ELR (cell line): ENCODE results near the gene PLXND1.
A peak's percentile ranks its signal among the peaks of the same experiment; 100 is the strongest.
"Not testable (repeated sequence)": the region's sequence is repeated elsewhere in the genome, so short reads cannot be mapped to it uniquely, and the experiment has no call there.

Source experiments
- DNase-seq: peaks from one replicate; pipeline ENCODE4 v3.0.0-alpha.2; 2015; ENCODE audit warnings: low read depth

Gene PLXND1

GRCh38 chr3:129548104-129548965 lies 58.1 kb downstream of the PLXND1 start:
- DNase-seq: no peak

GRCh38 chr3:129547241-129547640 lies 59.2 kb downstream of the PLXND1 start:
- no peak for DNase-seq

GRCh38 chr3:129545951-129546350 lies 60.5 kb downstream of the PLXND1 start:
- DNase-seq: not testable (repeated sequence)

GRCh38 chr3:129543999-129544398 lies 62.5 kb downstream of the PLXND1 start:
- no peak for DNase-seq

GRCh38 chr3:129543156-129543790 lies 63.2 kb downstream of the PLXND1 start, which contains the start of gene H1-8:
Gene H1-8, plus strand, starts transcription at chr3:129543175. Its CDS starts 44 bp downstream, at chr3:129543219.
- DNase-seq: no peak

- DNase-seq: no peak
Measured at GRCh38 chr3:129542747-129543146, 63.7 kb downstream of the PLXND1 start.

GRCh38 chr3:129540776-129541516 lies 65.5 kb downstream of the PLXND1 start:
- no peak for DNase-seq

- no peak for DNase-seq
Measured at GRCh38 chr3:129539206-129539605, 67.3 kb downstream of the PLXND1 start.

- DNase-seq: no peak
Measured at GRCh38 chr3:129536804-129537203, 69.7 kb downstream of the PLXND1 start.

GRCh38 chr3:129536374-129536667 lies 70.2 kb downstream of the PLXND1 start:
- DNase-seq: no peak

- DNase-seq: no peak
Measured at GRCh38 chr3:129535075-129535474, 71.4 kb downstream of the PLXND1 start.

GRCh38 chr3:129534428-129535027 lies 71.9 kb downstream of the PLXND1 start:
- DNase-seq: no peak

GRCh38 chr3:129533406-129533805 lies 73.1 kb downstream of the PLXND1 start:
- no peak for DNase-seq

GRCh38 chr3:129532261-129532660 lies 74.2 kb downstream of the PLXND1 start:
- no peak for DNase-seq

GRCh38 chr3:129531699-129532098 lies 74.8 kb downstream of the PLXND1 start:
- DNase-seq: no peak

- DNase-seq: no peak
Measured at GRCh38 chr3:129530821-129531220, 75.7 kb downstream of the PLXND1 start.

- DNase-seq: peak; percentile 6
Measured at GRCh38 chr3:129530251-129530791, 76.2 kb downstream of the PLXND1 start.

- DNase-seq: no peak
Measured at GRCh38 chr3:129529436-129530210, 76.9 kb downstream of the PLXND1 start.

GRCh38 chr3:129528589-129529100 lies 77.8 kb downstream of the PLXND1 start, which contains the start of gene RHO:
Gene RHO, plus strand, starts transcription at chr3:129528639. Its CDS starts 95 bp downstream, at chr3:129528734.
- DNase-seq: no peak

- DNase-seq: no peak
Measured at GRCh38 chr3:129527262-129527661, 79.2 kb downstream of the PLXND1 start.
